HG03280 (cell line): ENCODE data around the gene AKR7A3.
"Not testable (repeated sequence)": the region's sequence is repeated elsewhere in the genome, so short reads cannot be mapped to it uniquely, and the experiment has no call there.

ENCODE experiments used
- ATAC-seq: cut with Tn5 transposase; IDR thresholded peaks from one replicate; pipeline ENCODE4 v1.9.1; 2021; ENCODE audit warnings: mild to moderate bottlenecking, moderate library complexity; ENCODE audit not compliant: unreplicated experiment

The AKR7A3 gene

DNA sequence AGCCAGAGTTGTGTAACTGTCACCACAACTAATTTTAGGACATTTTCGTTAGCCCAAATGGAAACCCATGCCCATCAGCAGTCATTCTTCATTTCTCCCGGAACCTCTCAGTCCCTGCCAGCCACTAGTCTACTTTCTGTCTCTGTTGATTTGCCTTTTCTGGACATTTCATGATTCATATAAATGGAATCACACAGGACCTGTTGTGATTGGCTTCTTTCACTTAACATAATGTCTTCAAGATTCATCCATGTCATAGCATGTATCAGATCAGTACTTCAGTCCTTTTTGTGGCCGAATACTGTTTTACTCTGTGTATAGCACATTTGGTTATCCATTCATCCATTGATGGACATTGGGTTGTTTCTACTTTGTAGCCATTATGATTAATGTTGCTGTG, 30.6 kb upstream of the AKR7A3 start:
- no peak for ATAC-seq

- ATAC-seq, result no peak
Observed at GRCh38 chr1:19317126-19317910, 28.7 kb upstream of the AKR7A3 start.

DNA sequence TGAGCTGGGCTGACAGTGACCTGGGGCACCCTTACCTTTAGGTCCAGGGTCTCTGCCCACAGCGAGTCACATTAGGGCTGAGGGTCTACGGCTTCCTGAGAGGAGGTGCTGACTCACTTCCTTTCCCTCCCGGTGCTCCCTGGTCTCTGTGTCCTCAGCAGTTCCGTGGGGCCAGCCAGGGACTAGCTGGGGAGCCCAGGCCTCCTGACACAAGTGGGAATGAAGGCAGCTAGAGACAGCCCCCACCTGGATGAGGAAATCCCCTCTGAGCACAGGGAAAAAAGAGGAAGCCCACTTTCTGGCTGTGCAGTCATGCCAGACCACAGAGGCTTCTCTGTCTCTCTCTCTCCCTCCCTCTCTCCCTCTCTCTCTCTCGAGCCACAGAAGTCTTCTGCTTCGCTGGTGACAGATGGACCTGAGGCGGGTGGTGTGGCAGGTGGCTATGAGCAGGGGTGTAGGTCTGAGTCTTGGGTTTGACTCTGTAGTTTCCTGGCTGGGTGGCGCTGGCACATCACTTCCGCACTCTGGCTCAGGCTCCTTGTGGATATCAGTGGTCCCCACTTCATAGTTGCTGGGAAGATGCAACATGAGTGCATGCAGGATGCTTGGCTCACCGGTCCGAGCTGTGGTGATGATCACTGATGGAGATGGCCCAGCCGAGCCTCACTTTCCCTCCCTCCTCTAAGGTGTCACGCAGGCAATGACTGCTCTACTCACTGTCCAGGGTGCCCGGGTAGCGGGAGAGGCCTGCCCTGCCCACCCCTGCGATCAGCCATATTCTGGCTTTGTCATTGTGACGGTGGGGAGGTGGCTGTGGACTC, 27.0 kb upstream of the AKR7A3 start:
- ATAC-seq, result no peak

GRCh38 chr1:19313961-19314882, 25.7 kb upstream of the AKR7A3 start:
- ATAC-seq, result no peak

DNA sequence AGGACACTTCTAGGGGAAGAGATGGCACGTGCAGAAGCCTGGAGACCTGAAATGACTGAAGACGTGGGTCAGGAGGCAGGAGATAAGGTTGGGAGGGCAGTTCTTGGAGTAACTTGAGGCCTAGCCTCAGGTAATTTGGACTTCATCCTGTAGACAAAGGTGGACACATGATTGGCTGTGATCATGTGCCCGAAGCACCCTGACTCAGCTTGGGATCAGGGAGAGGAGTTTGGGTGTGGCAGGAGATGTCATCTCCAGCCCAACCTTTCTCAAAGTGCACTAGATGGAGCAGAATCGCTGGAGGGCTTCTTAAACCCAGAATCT, 25.0 kb upstream of the AKR7A3 start:
- no peak for ATAC-seq

GRCh38 chr1:19312782-19313635, 24.4 kb upstream of the AKR7A3 start:
- ATAC-seq, result peak; percentile 9

DNA sequence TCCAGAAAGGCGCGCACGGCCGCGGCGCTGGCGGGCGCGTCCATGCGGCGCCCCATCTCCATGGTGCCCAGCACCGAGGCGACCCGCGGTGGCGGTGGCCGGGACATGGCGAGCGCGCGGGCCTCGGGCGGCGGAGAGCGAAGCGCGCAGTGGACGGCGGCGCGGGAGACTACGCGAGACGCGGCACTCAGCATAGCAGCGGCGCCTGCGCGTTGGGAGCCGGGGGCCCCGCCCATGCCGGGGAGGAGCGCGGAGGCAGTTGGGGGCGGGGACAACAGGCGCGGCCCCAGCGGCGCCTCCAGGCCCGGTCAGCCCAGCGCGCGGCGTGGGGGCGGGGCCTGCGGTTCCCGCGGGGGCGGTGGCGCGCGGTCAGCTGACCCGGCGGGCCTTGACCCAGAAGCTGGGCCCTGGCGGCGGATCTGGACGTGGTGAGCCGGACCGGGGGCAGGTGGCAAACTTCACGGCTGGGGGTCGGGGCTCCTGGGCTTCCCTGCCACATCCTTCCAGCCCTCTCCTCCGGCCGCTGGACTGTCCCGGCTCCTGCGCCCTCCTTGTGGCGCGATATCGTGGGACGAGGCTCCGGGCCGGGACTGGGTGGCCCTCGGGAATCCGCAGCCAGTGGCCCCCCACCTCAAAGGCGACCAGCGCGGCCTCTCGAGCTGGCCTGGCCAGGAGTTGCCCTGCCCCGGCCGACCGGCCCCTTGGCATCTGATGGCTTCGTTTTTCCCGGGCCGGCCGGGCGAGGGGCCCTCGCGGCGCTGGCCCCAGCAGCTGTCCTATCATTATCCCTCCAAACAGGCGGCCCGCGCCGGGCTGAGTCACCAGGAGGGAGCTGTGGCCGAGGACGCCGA, 23.6 kb upstream of the AKR7A3 start, which contains the start of the genes AKR7A2 and SLC66A1:
Gene AKR7A2 (minus strand): TSS at position 214 of the 851 bp plus-strand sequence. CDS start 20 bp downstream, at position 194.
Gene SLC66A1 (plus strand): TSS at position 396 of the 851 bp plus-strand sequence. CDS start 5,352 bp downstream, outside the sequence.
- peak; percentile 80 for ATAC-seq

- no peak for ATAC-seq
Observed at GRCh38 chr1:19311503-19311930, 22.9 kb upstream of the AKR7A3 start.

DNA sequence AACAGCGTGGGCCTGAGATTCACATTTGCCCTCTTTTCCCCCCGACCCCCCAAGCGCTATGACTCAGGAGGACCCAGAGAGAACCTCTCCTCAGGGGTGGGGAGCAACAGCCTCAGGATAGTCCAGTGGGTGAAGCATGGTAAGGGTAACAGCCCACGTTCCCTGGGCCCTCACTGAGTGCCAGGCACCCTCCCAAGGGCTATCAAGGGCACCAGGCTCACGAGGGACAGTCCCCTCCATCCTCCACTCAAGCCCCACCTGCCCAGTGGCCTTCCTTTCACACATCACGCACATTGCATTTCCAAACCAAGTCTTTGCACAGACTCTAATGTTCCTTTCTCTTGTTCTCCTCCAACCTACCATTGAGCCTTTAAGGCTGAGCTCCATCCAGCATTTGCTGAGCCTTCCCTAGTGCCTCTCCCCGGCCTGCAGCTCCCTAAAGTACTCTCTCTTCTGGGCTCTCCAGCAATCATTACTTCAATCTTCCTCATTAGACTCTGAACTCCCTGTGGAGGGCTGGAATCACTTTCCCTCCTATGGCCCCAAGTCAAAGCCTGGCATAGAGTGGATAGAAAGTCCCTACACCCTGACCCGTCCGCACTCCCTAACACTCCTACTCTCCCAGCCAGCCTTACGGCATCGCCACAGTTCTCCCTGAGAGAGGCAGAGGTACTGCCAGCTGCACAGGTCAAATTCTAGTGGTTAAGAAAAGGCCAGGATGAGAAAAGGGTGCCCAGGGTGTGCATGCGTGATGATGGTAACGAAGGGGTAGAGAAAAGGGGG, 22.3 kb upstream of the AKR7A3 start:
- ATAC-seq, result no peak

DNA sequence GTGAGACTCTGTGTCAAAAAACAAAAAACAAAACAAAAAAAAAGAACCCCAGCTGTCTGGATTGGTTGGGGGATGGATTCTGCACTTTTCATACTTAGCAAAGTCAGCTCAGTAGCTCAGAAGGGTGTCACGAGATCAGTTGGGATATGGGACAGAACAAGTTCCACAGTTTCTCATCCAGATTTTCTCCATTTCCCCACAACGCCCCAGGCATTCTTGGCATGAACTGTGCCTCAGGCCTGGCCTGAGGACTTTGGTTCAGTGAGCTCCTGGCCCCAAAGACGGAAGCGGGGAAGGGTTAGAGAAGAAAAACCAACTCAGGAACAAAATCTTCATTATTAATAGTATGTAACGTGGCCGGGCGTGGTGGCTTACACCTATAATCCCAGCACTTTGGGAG, 21.5 kb upstream of the AKR7A3 start:
- no peak for ATAC-seq

- no peak for ATAC-seq
Observed at GRCh38 chr1:19309123-19309813, 20.7 kb upstream of the AKR7A3 start.

- no peak for ATAC-seq
Observed at GRCh38 chr1:19308509-19308907, 19.9 kb upstream of the AKR7A3 start.

- ATAC-seq, result no peak
Observed at GRCh38 chr1:19307794-19308508, 19.4 kb upstream of the AKR7A3 start.

DNA sequence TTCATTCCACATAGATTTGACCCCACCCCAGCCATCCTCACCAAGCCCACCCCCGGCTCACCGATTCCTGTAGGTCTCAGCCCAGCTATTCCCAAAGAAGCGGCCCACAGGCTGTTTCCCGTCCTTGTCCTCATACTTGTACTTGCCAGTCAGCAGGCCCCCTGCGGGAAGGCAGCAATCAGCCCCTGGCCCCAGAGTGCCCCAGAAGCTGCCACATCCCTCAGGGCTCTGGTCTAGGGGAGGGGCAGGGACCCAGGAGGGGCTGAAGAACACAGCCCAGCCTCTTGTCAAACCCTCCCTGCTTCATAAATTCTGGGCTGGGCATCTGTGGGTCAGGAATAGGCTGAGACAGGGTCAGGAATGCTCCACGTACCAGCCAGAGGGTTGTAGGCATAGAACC, 18.4 kb upstream of the AKR7A3 start:
- no peak for ATAC-seq

- no peak for ATAC-seq
Observed at GRCh38 chr1:19305880-19306279, 17.3 kb upstream of the AKR7A3 start.

GRCh38 chr1:19304081-19304480, 15.5 kb upstream of the AKR7A3 start:
- not testable (repeated sequence) for ATAC-seq

GRCh38 chr1:19300211-19300610, 11.6 kb upstream of the AKR7A3 start:
- no peak for ATAC-seq
